Adrenal gland (tissue), 5 donors: ENCODE results near the gene EPOP.

Experiments used
- POLR2A ChIP-seq, 2 donors: fragments of 450-650 bp; IDR thresholded peaks; one replicate each; pipeline ENCODE4 v1.6.1; 2017; ENCODE audit warnings: antibody characterized with exemption in 2 of 2, mild to moderate bottlenecking in 2 of 2, moderate library complexity in 1 of 2
- TF ChIP-seq, protein P1 (sequence below), 6 experiments: fragments of 450-650 bp in 4 of 6; fragments of 200-600 bp in 2 of 6; sonication (generic) in 1 of 6; IDR thresholded peaks; 1 replicate in 5 of 6; 2 replicates in 1 of 6; pipeline versions ENCODE4 v1.5.1 to v1.8.0; 2016 to 2021; ENCODE audit warnings: antibody characterized with exemption in 6 of 6, mild to moderate bottlenecking in 2 of 6, moderate library complexity in 1 of 6
- donor health status: DM: no; HTN: no; CAD: no.

DNA sequence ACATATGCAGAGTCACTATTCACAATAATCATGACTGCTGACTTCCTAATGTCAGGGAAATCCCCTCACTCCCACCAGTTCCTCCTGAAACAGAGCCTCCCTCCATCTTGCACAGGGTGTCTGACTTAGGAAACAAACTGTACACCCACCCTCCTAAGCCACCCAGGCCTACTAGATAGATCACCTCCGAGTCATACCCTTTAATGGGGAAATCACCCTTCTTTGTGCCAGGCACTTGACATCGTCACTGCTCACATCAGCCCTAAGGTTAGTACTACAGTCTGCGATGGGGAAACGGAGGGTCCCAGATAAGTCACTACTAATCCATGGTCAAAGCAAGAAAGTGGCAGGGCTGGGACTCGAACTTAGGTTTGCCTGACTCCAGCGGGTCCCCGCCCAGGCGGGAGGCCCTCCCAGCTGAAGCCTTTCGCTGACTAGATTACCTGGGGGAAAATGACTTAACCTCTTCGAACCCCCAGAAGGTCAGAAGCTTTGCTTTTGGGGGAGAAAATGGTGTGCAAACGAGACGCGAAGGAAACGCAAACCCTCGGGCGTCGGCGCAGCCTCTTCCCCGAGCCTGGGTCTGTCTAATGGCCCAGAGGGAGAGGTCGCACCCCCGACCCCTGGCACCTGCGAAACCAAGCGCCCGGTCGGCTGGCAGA is 26.9 kb upstream of the EPOP start:
- TF ChIP-seq, protein P1, sequence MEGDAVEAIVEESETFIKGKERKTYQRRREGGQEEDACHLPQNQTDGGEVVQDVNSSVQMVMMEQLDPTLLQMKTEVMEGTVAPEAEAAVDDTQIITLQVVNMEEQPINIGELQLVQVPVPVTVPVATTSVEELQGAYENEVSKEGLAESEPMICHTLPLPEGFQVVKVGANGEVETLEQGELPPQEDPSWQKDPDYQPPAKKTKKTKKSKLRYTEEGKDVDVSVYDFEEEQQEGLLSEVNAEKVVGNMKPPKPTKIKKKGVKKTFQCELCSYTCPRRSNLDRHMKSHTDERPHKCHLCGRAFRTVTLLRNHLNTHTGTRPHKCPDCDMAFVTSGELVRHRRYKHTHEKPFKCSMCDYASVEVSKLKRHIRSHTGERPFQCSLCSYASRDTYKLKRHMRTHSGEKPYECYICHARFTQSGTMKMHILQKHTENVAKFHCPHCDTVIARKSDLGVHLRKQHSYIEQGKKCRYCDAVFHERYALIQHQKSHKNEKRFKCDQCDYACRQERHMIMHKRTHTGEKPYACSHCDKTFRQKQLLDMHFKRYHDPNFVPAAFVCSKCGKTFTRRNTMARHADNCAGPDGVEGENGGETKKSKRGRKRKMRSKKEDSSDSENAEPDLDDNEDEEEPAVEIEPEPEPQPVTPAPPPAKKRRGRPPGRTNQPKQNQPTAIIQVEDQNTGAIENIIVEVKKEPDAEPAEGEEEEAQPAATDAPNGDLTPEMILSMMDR (IDR thresholded peaks at IDR 0.05) = no peak
- TF ChIP-seq POLR2A (IDR thresholded peaks at IDR 0.05) = no peak
